H4 (cell line): ENCODE data around the gene ZBTB12. TPM values are rescaled to one million over a fixed set of nuclear protein-coding genes. Genes with fewer than 3 reads are reported as not detected.

Experiments
- DNase-seq: peaks from one replicate; pipeline ENCODE4 v3.0.0-alpha.2; 2015; ENCODE audit warnings: low spot score
- total RNA-seq: library from RNA; depleted of rRNA; stranded (reverse); fragments of >200 nt; shearing (Covaris generic); gene quantifications from 2 replicates; pipeline ENCODE4 v1.2.3, GENCODE V29; 2014; rRNA removed

The ZBTB12 gene
- total RNA-seq, 1 experiment from 2014 or later, result 0.70 TPM

GRCh38 chr6:31850765-31851484 is 51.0 kb downstream of the ZBTB12 start:
- DNase-seq, result no peak

Other genes with a start within 250 kb of the ZBTB12 start
- gene BAG6, start 249.4 kb downstream of the ZBTB12 start, total RNA-seq, result 122 and 138 TPM in 2 replicates
- gene APOM, start 246.2 kb downstream of the ZBTB12 start, total RNA-seq, result 0.91 and 1.1 TPM in 2 replicates
- gene C6orf47, start 241.3 kb downstream of the ZBTB12 start, total RNA-seq, result 19.3 and 20.8 TPM in 2 replicates
- 13.4 and 15.9 TPM in 2 replicates for gene GPANK1, start 237.1 kb downstream of the ZBTB12 start, total RNA-seq
- gene CSNK2B, start 236.0 kb downstream of the ZBTB12 start, total RNA-seq, result 443 and 553 TPM in 2 replicates
- gene LY6G5B, start 232.1 kb downstream of the ZBTB12 start, total RNA-seq, result not detected in 2 replicates
- 0.97 TPM in 1 of 2 replicates, not detected in the other for gene LY6G5C, start 221.0 kb downstream of the ZBTB12 start, total RNA-seq
- 28.0 and 34.6 TPM in 2 replicates for gene ABHD16A, start 198.8 kb downstream of the ZBTB12 start, total RNA-seq
- not detected in 2 replicates for gene LY6G6F, start 195.2 kb downstream of the ZBTB12 start, total RNA-seq
- gene LY6G6D, start 186.7 kb downstream of the ZBTB12 start, total RNA-seq, result not detected in 2 replicates
- gene LY6G6C, start 180.3 kb downstream of the ZBTB12 start, total RNA-seq, result not detected in 2 replicates
- not detected in 2 replicates for gene MPIG6B, start 178.7 kb downstream of the ZBTB12 start, total RNA-seq
- gene DDAH2, start 172.8 kb downstream of the ZBTB12 start, total RNA-seq, result 75.2 and 101 TPM in 2 replicates
- gene CLIC1, start 165.6 kb downstream of the ZBTB12 start, total RNA-seq, result 710 and 730 TPM in 2 replicates
- gene MSH5, start 162.1 kb downstream of the ZBTB12 start, total RNA-seq, result 5.3 and 10.8 TPM in 2 replicates
- gene SAPCD1, start 139.4 kb downstream of the ZBTB12 start, total RNA-seq, result 0.21 and 2.8 TPM in 2 replicates
- 0.37 and 2.2 TPM in 2 replicates for gene VWA7, start 124.8 kb downstream of the ZBTB12 start, total RNA-seq
- 37.3 and 37.5 TPM in 2 replicates for gene VARS1, start 106.3 kb downstream of the ZBTB12 start, total RNA-seq
- gene LSM2, start 95.1 kb downstream of the ZBTB12 start, total RNA-seq, result 108 and 123 TPM in 2 replicates
- 0.85 and 1.0 TPM in 2 replicates for gene HSPA1L, start 86.8 kb downstream of the ZBTB12 start, total RNA-seq
- 29.8 and 31.5 TPM in 2 replicates for gene HSPA1A, start 86.5 kb downstream of the ZBTB12 start, total RNA-seq
- gene HSPA1B, start 74.3 kb downstream of the ZBTB12 start, total RNA-seq, result 84.4 and 109 TPM in 2 replicates
- 91.5 and 101 TPM in 2 replicates for gene NEU1, start 39.3 kb downstream of the ZBTB12 start, total RNA-seq
- gene SLC44A4, start 23.1 kb downstream of the ZBTB12 start, total RNA-seq, result not detected in 2 replicates
- gene EHMT2, start 4.4 kb downstream of the ZBTB12 start, total RNA-seq, result 44.6 and 49.6 TPM in 2 replicates
- gene C2, start 25.6 kb upstream of the ZBTB12 start, total RNA-seq, result 0.75 TPM in 1 of 2 replicates, not detected in the other
- gene CFB, start 44.0 kb upstream of the ZBTB12 start, total RNA-seq, result 1.5 and 4.3 TPM in 2 replicates
- gene NELFE, start 56.9 kb upstream of the ZBTB12 start, total RNA-seq, result 140 and 141 TPM in 2 replicates
- 21.1 and 23.8 TPM in 2 replicates for gene SKIC2, start 57.1 kb upstream of the ZBTB12 start, total RNA-seq
- 11.0 and 13.5 TPM in 2 replicates for gene DXO, start 70.1 kb upstream of the ZBTB12 start, total RNA-seq
- gene C4A, start 80.0 kb upstream of the ZBTB12 start, total RNA-seq, result 7.2 and 8.5 TPM in 2 replicates
- 6.5 and 10.9 TPM in 2 replicates for gene C4B, start 112.7 kb upstream of the ZBTB12 start, total RNA-seq
- gene CYP21A2, start 136.3 kb upstream of the ZBTB12 start, total RNA-seq, result 0.48 TPM in 1 of 2 replicates, not detected in the other
- 0.06 and 0.29 TPM in 2 replicates for gene TNXB, start 207.3 kb upstream of the ZBTB12 start, total RNA-seq
- gene ATF6B, start 226.2 kb upstream of the ZBTB12 start, total RNA-seq, result 17.1 and 23.4 TPM in 2 replicates
- gene FKBPL, start 228.2 kb upstream of the ZBTB12 start, total RNA-seq, result 11.7 and 14.2 TPM in 2 replicates
- 0.10 TPM in 1 of 2 replicates, not detected in the other for gene PRRT1, start 249.9 kb upstream of the ZBTB12 start, total RNA-seq